GM18519 (cell line): ENCODE data around the gene ATP6V1G2.
A peak's percentile ranks its signal among the peaks of the same experiment; 100 is the strongest.

ENCODE experiments used
- ATAC-seq: cut with Tn5 transposase; IDR thresholded peaks from one replicate; pipeline ENCODE4 v1.9.1; 2021; ENCODE audit warnings: mild to moderate bottlenecking, moderate library complexity; ENCODE audit not compliant: unreplicated experiment, low FRiP score

ATP6V1G2 gene

GRCh38 chr6:31576897-31577578 is 30.6 kb upstream of the ATP6V1G2 start:
- no peak for ATAC-seq

DNA sequence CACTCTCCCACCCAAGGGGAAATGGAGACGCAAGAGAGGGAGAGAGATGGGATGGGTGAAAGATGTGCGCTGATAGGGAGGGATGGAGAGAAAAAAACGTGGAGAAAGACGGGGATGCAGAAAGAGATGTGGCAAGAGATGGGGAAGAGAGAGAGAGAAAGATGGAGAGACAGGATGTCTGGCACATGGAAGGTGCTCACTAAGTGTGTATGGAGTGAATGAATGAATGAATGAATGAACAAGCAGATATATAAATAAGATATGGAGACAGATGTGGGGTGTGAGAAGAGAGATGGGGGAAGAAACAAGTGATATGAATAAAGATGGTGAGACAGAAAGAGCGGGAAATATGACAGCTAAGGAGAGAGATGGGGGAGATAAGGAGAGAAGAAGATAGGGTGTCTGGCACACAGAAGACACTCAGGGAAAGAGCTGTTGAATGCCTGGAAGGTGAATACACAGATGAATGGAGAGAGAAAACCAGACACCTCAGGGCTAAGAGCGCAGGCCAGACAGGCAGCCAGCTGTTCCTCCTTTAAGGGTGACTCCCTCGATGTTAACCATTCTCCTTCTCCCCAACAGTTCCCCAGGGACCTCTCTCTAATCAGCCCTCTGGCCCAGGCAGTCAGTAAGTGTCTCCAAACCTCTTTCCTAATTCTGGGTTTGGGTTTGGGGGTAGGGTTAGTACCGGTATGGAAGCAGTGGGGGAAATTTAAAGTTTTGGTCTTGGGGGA is 29.7 kb upstream of the ATP6V1G2 start:
- no peak for ATAC-seq

GRCh38 chr6:31575335-31575901 is 29.0 kb upstream of the ATP6V1G2 start, which contains the start of gene TNF:
TNF (plus strand) TSS chr6:31575565; CDS start chr6:31575742, 177 bp downstream.
- no peak for ATAC-seq

- ATAC-seq = no peak
Measured at GRCh38 chr6:31574106-31575061, 28.0 kb upstream of the ATP6V1G2 start.

DNA sequence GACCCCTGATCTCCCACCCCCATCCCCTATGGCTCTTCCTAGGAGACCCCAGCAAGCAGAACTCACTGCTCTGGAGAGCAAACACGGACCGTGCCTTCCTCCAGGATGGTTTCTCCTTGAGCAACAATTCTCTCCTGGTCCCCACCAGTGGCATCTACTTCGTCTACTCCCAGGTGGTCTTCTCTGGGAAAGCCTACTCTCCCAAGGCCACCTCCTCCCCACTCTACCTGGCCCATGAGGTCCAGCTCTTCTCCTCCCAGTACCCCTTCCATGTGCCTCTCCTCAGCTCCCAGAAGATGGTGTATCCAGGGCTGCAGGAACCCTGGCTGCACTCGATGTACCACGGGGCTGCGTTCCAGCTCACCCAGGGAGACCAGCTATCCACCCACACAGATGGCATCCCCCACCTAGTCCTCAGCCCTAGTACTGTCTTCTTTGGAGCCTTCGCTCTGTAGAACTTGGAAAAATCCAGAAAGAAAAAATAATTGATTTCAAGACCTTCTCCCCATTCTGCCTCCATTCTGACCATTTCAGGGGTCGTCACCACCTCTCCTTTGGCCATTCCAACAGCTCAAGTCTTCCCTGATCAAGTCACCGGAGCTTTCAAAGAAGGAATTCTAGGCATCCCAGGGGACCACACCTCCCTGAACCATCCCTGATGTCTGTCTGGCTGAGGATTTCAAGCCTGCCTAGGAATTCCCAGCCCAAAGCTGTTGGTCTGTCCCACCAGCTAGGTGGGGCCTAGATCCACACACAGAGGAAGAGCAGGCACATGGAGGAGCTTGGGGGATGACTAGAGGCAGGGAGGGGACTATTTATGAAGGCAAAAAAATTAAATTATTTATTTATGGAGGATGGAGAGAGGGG is 27.1 kb upstream of the ATP6V1G2 start:
- ATAC-seq = no peak

GRCh38 chr6:31572041-31572911 is 25.9 kb upstream of the ATP6V1G2 start, which contains the start of gene LTA:
LTA (plus strand) TSS chr6:31572289; CDS start chr6:31572743, 454 bp downstream.
- ATAC-seq = no peak

DNA sequence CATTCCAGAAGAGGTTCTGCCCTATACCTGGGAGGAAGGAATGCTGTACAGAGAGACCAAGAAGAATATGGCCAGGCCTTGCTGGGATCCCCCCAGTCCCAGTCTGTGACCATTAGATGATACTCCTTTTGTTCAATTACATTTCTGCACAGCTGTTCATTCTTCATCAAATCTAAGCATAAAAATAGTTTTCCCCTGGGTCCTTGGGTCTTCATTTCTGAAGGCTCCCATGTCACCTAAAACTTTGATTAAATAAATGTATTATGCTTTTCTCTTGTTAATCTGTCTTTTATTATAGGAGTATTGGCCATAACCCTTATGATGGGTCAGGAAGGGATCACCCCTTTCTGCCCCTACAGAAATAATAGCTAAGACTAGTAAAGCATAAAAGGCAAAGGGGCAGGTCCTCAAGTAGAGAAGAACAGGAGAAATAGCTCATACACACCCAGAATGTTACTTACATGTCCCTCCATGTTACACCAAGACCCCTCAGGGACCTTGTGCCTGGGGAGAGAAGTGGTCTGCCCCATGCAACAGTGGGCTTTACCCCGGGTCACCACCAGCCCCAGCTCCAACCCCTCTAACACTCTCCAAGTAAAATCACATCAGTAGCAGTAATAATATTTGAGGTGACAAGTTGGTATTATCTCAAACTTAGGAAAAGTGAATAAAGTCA is 23.6 kb upstream of the ATP6V1G2 start:
- no peak for ATAC-seq

DNA sequence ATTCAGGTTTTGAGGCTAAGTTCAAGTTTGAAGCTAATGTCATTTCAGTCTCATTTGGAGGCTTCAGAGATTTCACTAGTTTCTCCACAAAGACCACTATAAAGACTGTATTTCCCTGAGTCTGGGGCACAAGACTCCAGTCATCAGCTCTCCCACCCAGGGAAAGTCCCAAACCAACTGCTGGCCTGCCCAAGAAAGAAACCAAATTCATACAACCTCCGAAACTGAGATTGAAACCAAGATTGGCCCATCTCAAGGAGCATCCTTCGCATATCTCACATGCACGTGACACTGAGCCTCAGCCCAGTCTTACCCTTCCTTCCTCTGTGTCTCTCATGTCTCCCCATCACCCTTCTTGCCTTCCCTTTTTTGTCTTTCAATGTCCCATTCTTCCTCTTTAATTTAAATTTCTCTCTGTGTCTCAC is 22.1 kb upstream of the ATP6V1G2 start:
- peak; percentile 48 for ATAC-seq

GRCh38 chr6:31567531-31568370 is 21.3 kb upstream of the ATP6V1G2 start:
- no peak for ATAC-seq

DNA sequence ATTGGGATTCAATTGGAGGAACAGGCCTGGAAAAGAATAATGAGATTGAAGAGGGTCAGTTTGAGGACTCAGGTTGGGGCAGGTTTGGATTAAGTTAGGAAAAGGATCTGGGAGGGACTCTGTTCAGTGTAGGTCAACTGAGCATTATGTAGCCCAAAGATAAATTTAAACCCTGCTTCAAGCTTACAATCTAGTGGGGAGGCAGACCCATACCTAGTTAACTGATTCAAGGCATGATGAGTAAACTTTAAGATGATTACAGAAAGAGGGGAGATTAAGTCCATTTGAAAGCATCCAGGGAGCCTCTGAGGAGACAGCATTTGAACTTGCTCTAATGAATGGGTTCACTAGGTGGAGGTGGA is 14.3 kb upstream of the ATP6V1G2 start:
- ATAC-seq = no peak

GRCh38 chr6:31559958-31560696 is 13.7 kb upstream of the ATP6V1G2 start:
- ATAC-seq = no peak

DNA sequence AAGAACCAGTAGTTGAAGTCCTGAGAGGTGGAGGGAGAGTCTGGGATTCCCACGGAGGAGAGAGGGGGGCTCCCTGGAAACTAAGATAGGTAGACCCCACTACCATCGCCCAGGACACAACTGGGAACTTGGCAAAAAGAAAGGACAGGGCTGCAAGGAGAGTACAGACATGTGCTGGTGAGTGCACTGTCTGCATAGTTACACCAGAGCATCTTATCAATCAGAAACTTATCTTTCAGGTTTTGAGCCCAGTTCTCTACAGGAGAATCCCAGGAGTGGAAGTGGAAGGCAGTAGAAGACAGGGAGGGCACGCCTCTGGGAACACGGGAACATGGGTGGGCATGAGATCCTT is 13.2 kb upstream of the ATP6V1G2 start:
- no peak for ATAC-seq

DNA sequence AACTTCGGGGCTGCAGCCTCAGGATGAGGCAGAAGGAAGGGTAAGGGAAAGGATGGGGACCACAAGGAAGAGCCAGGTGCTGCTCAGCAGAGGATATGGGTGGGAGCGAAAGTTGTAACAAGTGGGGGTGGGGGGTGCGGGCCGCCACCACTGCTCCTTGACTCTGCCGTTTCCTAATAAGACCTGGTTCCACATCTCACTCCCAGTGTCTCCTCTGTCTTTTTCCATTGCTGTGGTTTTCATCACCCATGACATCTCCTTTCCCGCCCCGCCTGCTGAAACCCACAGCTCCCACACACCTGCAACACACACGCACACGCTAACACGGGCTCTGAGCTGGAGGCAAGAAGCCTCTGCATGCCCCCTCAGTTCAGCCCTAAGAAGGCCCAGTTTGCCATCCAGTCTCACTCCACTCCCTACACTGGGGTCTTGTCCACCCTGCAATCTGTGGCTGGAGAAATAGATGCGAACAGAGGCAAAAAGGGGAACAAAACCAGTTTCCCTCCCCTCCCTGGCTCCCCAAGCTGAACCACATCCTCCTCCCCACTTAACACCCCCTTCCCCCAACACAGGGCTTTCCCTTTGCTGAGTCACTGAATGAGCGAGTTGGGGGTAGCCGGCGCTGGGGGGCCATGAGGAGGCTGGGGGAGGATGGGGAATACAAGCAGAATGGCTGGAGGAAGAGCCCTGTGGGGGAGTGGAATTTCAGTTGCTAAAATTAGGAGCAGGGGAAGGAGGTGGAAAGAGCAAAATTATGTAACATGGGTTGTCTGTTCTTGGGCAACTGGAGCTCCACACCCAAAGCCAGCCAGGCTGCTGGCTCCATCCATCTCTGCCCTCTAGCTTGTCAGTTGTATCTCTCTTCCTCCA is 12.5 kb upstream of the ATP6V1G2 start:
- no peak for ATAC-seq

- no peak for ATAC-seq
Measured at GRCh38 chr6:31558318-31558625, 11.9 kb upstream of the ATP6V1G2 start.

- no peak for ATAC-seq
Measured at GRCh38 chr6:31557443-31558317, 11.3 kb upstream of the ATP6V1G2 start.
